Activated naive CD4-positive, alpha-beta T cell treated with anti-CD3 and anti-CD28 coated beads, Interleukin-2, amount 50 U/mL, for 24 hours (primary cell): ENCODE results near the gene RAI1.
A peak's percentile ranks its signal among the peaks of the same experiment; 100 is the strongest.
"Not testable (repeated sequence)": the region's sequence is repeated elsewhere in the genome, so short reads cannot be mapped to it uniquely, and the experiment has no call there.

Experiments used
- H3K27ac Mint-ChIP-seq: one replicate; pipeline ENCODE4 v1.8.0; 2021; ENCODE audit warnings: mild to moderate bottlenecking, mixed read lengths
- H3K27me3 Mint-ChIP-seq: one replicate; pipeline ENCODE4 v1.8.0; 2021; ENCODE audit warnings: mixed read lengths
- H3K36me3 Mint-ChIP-seq: one replicate; pipeline ENCODE4 v1.8.0; 2021; ENCODE audit warnings: mixed read lengths
- H3K4me1 Mint-ChIP-seq: one replicate; pipeline ENCODE4 v1.8.0; 2021; ENCODE audit warnings: mixed read lengths
- H3K4me3 Mint-ChIP-seq: one replicate; pipeline ENCODE4 v1.8.0; 2021; ENCODE audit warnings: mild to moderate bottlenecking, mixed read lengths
- H3K9me3 Mint-ChIP-seq: one replicate; pipeline ENCODE4 v1.8.0; 2021; ENCODE audit warnings: mixed read lengths

RAI1 gene

GRCh38 chr17:17683710-17684365 is 2.6 kb downstream of the RAI1 start:
- Mint-ChIP-seq H3K4me1 (peaks cover 37% of the 10 kb centered on the region), H3K9me3 (no peaks in the 10 kb centered on the region), H3K27me3 (no peaks in the 10 kb centered on the region), H3K27ac (peak overlapping the region; percentile 70), H3K36me3 (no peaks in the 10 kb centered on the region), H3K4me3 (peak overlapping the region; percentile 92)

- Mint-ChIP-seq H3K27ac (peak overlapping the region; percentile 69), H3K9me3 (no peaks in the 10 kb centered on the region), H3K36me3 (no peaks in the 10 kb centered on the region), H3K4me1 (peaks cover 38% of the 10 kb centered on the region), H3K4me3 (no peak overlapping the region), H3K27me3 (no peaks in the 10 kb centered on the region)
These were observed 3.9 kb downstream of the RAI1 start for GRCh38 chr17:17684906-17685774.

GRCh38 chr17:17685775-17686291 is 4.6 kb downstream of the RAI1 start:
- Mint-ChIP-seq H3K27me3 (no peaks in the 10 kb centered on the region), H3K4me3 (no peak overlapping the region), H3K9me3 (no peaks in the 10 kb centered on the region), H3K27ac (peak overlapping the region; percentile 43), H3K4me1 (peaks cover 42% of the 10 kb centered on the region), H3K36me3 (no peaks in the 10 kb centered on the region)

GRCh38 chr17:17689312-17689711 is 8.1 kb downstream of the RAI1 start:
- Mint-ChIP-seq H3K36me3 (no peaks in the 10 kb centered on the region), H3K9me3 (no peaks in the 10 kb centered on the region), H3K27me3 (no peaks in the 10 kb centered on the region), H3K4me3 (no peak overlapping the region), H3K4me1 (peaks cover 64% of the 10 kb centered on the region), H3K27ac (no peak overlapping the region)

- Mint-ChIP-seq H3K27ac (peak overlapping the region; percentile 59), H3K4me1 (peaks cover 59% of the 10 kb centered on the region)
- not testable (repeated sequence) for H3K36me3 Mint-ChIP-seq, H3K4me3 Mint-ChIP-seq, H3K9me3 Mint-ChIP-seq, H3K27me3 Mint-ChIP-seq
These were observed 9.0 kb downstream of the RAI1 start for GRCh38 chr17:17690233-17690632.

- Mint-ChIP-seq H3K36me3 (no peaks in the 10 kb centered on the region), H3K27me3 (no peaks in the 10 kb centered on the region), H3K27ac (peak overlapping the region; percentile 85), H3K9me3 (no peaks in the 10 kb centered on the region), H3K4me3 (peak overlapping the region; percentile 19), H3K4me1 (peaks cover 63% of the 10 kb centered on the region)
These were observed 10.4 kb downstream of the RAI1 start for GRCh38 chr17:17691468-17692263.

GRCh38 chr17:17692353-17693252 is 11.3 kb downstream of the RAI1 start:
- Mint-ChIP-seq H3K4me1 (peaks cover 66% of the 10 kb centered on the region), H3K27ac (peak overlapping the region; percentile 72), H3K27me3 (no peaks in the 10 kb centered on the region), H3K9me3 (no peaks in the 10 kb centered on the region), H3K36me3 (no peaks in the 10 kb centered on the region), H3K4me3 (peak overlapping the region; percentile 58)

- H3K4me3 Mint-ChIP-seq: peak overlapping the region; percentile 80
- H3K36me3 Mint-ChIP-seq: no peaks in the 10 kb centered on the region
- no peaks in the 10 kb centered on the region for H3K9me3 Mint-ChIP-seq
- H3K27me3 Mint-ChIP-seq: no peaks in the 10 kb centered on the region
- peak overlapping the region; percentile 98 for H3K27ac Mint-ChIP-seq
- H3K4me1 Mint-ChIP-seq: peaks cover 69% of the 10 kb centered on the region
These were observed 12.3 kb downstream of the RAI1 start for GRCh38 chr17:17693253-17694168.

GRCh38 chr17:17694169-17695081 is 13.2 kb downstream of the RAI1 start:
- Mint-ChIP-seq H3K36me3 (no peaks in the 10 kb centered on the region), H3K27ac (peak overlapping the region; percentile 98), H3K4me1 (peaks cover 76% of the 10 kb centered on the region), H3K27me3 (no peaks in the 10 kb centered on the region), H3K9me3 (no peaks in the 10 kb centered on the region), H3K4me3 (peak overlapping the region; percentile 90)

GRCh38 chr17:17696085-17696484 is 14.8 kb downstream of the RAI1 start:
- Mint-ChIP-seq H3K27ac (peak overlapping the region; percentile 91), H3K36me3 (no peaks in the 10 kb centered on the region), H3K4me3 (peak overlapping the region; percentile 90), H3K4me1 (peaks cover 66% of the 10 kb centered on the region), H3K27me3 (no peaks in the 10 kb centered on the region), H3K9me3 (no peaks in the 10 kb centered on the region)

GRCh38 chr17:17696882-17697633 is 15.8 kb downstream of the RAI1 start:
- no peak overlapping the region for H3K4me3 Mint-ChIP-seq
- H3K4me1 Mint-ChIP-seq: peaks cover 61% of the 10 kb centered on the region
- H3K9me3 Mint-ChIP-seq: no peaks in the 10 kb centered on the region
- no peaks in the 10 kb centered on the region for H3K36me3 Mint-ChIP-seq
- peak overlapping the region; percentile 46 for H3K27ac Mint-ChIP-seq
- no peaks in the 10 kb centered on the region for H3K27me3 Mint-ChIP-seq

GRCh38 chr17:17698371-17698770 is 17.1 kb downstream of the RAI1 start:
- no peak overlapping the region for H3K4me3 Mint-ChIP-seq
- H3K27me3 Mint-ChIP-seq: no peaks in the 10 kb centered on the region
- no peak overlapping the region for H3K27ac Mint-ChIP-seq
- H3K4me1 Mint-ChIP-seq: peaks cover 48% of the 10 kb centered on the region
- H3K9me3 Mint-ChIP-seq: no peaks in the 10 kb centered on the region
- no peaks in the 10 kb centered on the region for H3K36me3 Mint-ChIP-seq
